Upper lobe of right lung (tissue), 1 donor: ENCODE measurements around the gene C1QTNF8. TPM values are rescaled to one million over a fixed set of nuclear protein-coding genes. Genes with fewer than 3 reads are reported as not detected.
A peak's percentile ranks its signal among the peaks of the same experiment; 100 is the strongest.

Experiments
- ATAC-seq: fragments of 200-7000 bp; cut with Tn5 transposase; one replicate; pipeline ENCODE4 v1.9.1; 2020; ENCODE audit warnings: mild to moderate bottlenecking, moderate library complexity
- DNase-seq: peaks from one replicate; pipeline ENCODE4 v3.0.0-alpha.2; 2020
- H3K27ac ChIP-seq: fragments of 200-600 bp; one replicate; pipeline ENCODE4 v1.8.0; 2022
- H3K27me3 ChIP-seq: fragments of 200-600 bp; one replicate; pipeline ENCODE4 v1.8.0; 2022; ENCODE audit warnings: mild to moderate bottlenecking
- H3K36me3 ChIP-seq: fragments of 200-600 bp; one replicate; pipeline ENCODE4 v1.8.0; 2022
- H3K4me1 ChIP-seq: fragments of 200-600 bp; one replicate; pipeline ENCODE4 v1.8.0; 2022
- H3K4me3 ChIP-seq: fragments of 200-600 bp; one replicate; pipeline ENCODE4 v1.8.0; 2022; ENCODE audit warnings: mild to moderate bottlenecking
- H3K9me3 ChIP-seq: fragments of 200-600 bp; one replicate; pipeline ENCODE4 v1.8.0; 2022
- CTCF ChIP-seq: fragments of 200-600 bp; IDR thresholded peaks from one replicate; pipeline ENCODE4 v1.8.0; 2022; ENCODE audit warnings: antibody characterized with exemption
- intact Hi-C: fragments of 100-400 bp; cut with DNase I; formaldehyde crosslinking; loops from one replicate; pipeline ENCODE4 v1.11.0; 2022
- total RNA-seq: library from RNA; stranded (reverse); fragmentation: NEBNext Ultra II Directional; extraction: Animal tissue kit (Norgen Biotek cat#: 25700); gene quantifications from one replicate; pipeline ENCODE4 v1.2.1, GENCODE V29; 2021
- donor health status: DM: no; HTN: yes; CAD: no; lungs with severe emphysema.

The C1QTNF8 gene
- total RNA-seq, 1 donor from 2014 or later = not detected

- DNase-seq (no peak), ATAC-seq (no peak)
- Histone ChIP-seq H3K36me3 (no peaks in the 10 kb centered on the region), H3K27me3 (peaks cover 43% of the 10 kb centered on the region), H3K27ac (no peak overlapping the region), H3K4me3 (no peak overlapping the region), H3K9me3 (no peaks in the 10 kb centered on the region), H3K4me1 (no peaks in the 10 kb centered on the region)
- intact Hi-C loops = loop anchor here (10.0 kb wide), 1 partner anchor 236 kb away; no protein-coding TSS in a partner anchor
- TF ChIP-seq CTCF = no peak
Measured at GRCh38 chr16:1050516-1050915, 45.5 kb downstream of the C1QTNF8 start.

GRCh38 chr16:1049976-1050247 is 46.1 kb downstream of the C1QTNF8 start:
- Histone ChIP-seq H3K4me3 (no peak overlapping the region), H3K27ac (no peak overlapping the region), H3K9me3 (no peaks in the 10 kb centered on the region), H3K4me1 (no peaks in the 10 kb centered on the region), H3K27me3 (peaks cover 43% of the 10 kb centered on the region), H3K36me3 (no peaks in the 10 kb centered on the region)
- ATAC-seq = no peak
- DNase-seq = no peak
- TF ChIP-seq CTCF = no peak
- intact Hi-C loops = loop anchor here (10.0 kb wide), 1 partner anchor 235 kb away; no protein-coding TSS in a partner anchor

GRCh38 chr16:1049113-1049975 is 46.7 kb downstream of the C1QTNF8 start:
- DNase-seq (no peak), ATAC-seq (no peak)
- no peak overlapping the region for H3K4me3 ChIP-seq
- H3K36me3 ChIP-seq = no peaks in the 10 kb centered on the region
- no peaks in the 10 kb centered on the region for H3K4me1 ChIP-seq
- peaks cover 41% of the 10 kb centered on the region for H3K27me3 ChIP-seq
- no peak overlapping the region for H3K27ac ChIP-seq
- H3K9me3 ChIP-seq = no peaks in the 10 kb centered on the region
- intact Hi-C loops = no loop called here
- no peak for TF ChIP-seq CTCF

- DNase-seq = no peak
- Histone ChIP-seq H3K27me3 (peaks cover 45% of the 10 kb centered on the region), H3K27ac (no peak overlapping the region), H3K36me3 (no peaks in the 10 kb centered on the region), H3K4me1 (no peaks in the 10 kb centered on the region), H3K9me3 (no peaks in the 10 kb centered on the region), H3K4me3 (no peak overlapping the region)
- intact Hi-C loops = no loop called here
- no peak for TF ChIP-seq CTCF
- peak; percentile 19 for ATAC-seq
Measured at GRCh38 chr16:1048442-1049112, 47.5 kb downstream of the C1QTNF8 start.

- TF ChIP-seq CTCF = no peak
- intact Hi-C loops = no loop called here
- Histone ChIP-seq H3K27me3 (peaks cover 45% of the 10 kb centered on the region), H3K9me3 (no peaks in the 10 kb centered on the region), H3K36me3 (no peaks in the 10 kb centered on the region), H3K27ac (no peak overlapping the region), H3K4me3 (no peak overlapping the region), H3K4me1 (no peaks in the 10 kb centered on the region)
- no peak for DNase-seq
- ATAC-seq = no peak
Measured at GRCh38 chr16:1047801-1048200, 48.2 kb downstream of the C1QTNF8 start.
